A673 (cell line): ENCODE results near the gene SF3A1.

Experiments used
- CTCF ChIP-seq: fragments of 300-800, 200-600 bp; sonication (generic); conservative IDR thresholded peaks from 2 replicates; pipeline ENCODE4 v1.5.1; 2017; ENCODE audit warnings: low read depth, mild to moderate bottlenecking, antibody characterized with exemption, low read length, moderate library complexity, mixed read lengths
- EZH2 ChIP-seq: fragments of 200-600 bp; sonication (generic); IDR thresholded peaks from 2 replicates; pipeline ENCODE4 v1.6.1; 2017; ENCODE audit warnings: borderline replicate concordance, low read depth, mild to moderate bottlenecking, mixed read lengths, antibody characterized with exemption, low read length; ENCODE audit not compliant: poor library complexity, severe bottlenecking

GRCh38 chr22:30365891-30366290 is 9.2 kb upstream of the SF3A1 start:
- no peak for TF ChIP-seq CTCF
- TF ChIP-seq EZH2 = no peak
